IMR-90 (cell line): Measurements from ENCODE around the gene FAM124A. TPM values are rescaled to one million over a fixed set of nuclear protein-coding genes. Genes with fewer than 3 reads are reported as not detected.

Experiments used
- ATAC-seq: fragments of 200-7000 bp; cut with Tn5 transposase; 2 replicates; pipeline ENCODE4 v1.9.1; 2020; ENCODE audit warnings: low read depth, mild to moderate bottlenecking, moderate library complexity
- BruUV-seq: library from RNA; stranded (reverse); fragments of 400-500 nt; replicated peaks from 2 replicates; lab custom pipeline; 2021; lab: Mats Ljungman, UMichigan
- CTCF ChIA-PET: fragments of 300-600 bp; formaldehyde crosslinking; extraction: SDS; loops from one replicate; lab custom pipeline; 2021; ENCODE audit warnings: antibody characterized with exemption; lab: Yijun Ruan, JAX
- POLR2A ChIA-PET: fragments of 300-600 bp; sonication (Branson Sonifier 250); formaldehyde crosslinking; loops from one replicate; lab custom pipeline; 2022; ENCODE audit warnings: antibody characterized with exemption; ENCODE audit not compliant: unreplicated experiment; lab: Charles Lee
- DNase-seq: peaks from one replicate; pipeline ENCODE4 v3.0.0; 2013
- H2AFZ ChIP-seq: replicated peaks from 2 replicates; pipeline ENCODE3; 2013; ENCODE audit warnings: low read length, mild to moderate bottlenecking; ENCODE audit not compliant: poor library complexity
- H2AK5ac ChIP-seq: 2 replicates; pipeline ENCODE4 v1.6.1; 2013; ENCODE audit warnings: low read depth, low read length, inconsistent platforms
- H2AK9ac ChIP-seq: replicated peaks from 2 replicates; pipeline ENCODE3; 2013; ENCODE audit warnings: mild to moderate bottlenecking, low read depth, low read length, moderate library complexity; ENCODE audit not compliant: poor library complexity
- H2BK120ac ChIP-seq: 2 replicates; pipeline ENCODE4 v1.6.1; 2013; ENCODE audit warnings: low read depth, low read length, inconsistent platforms
- H2BK15ac ChIP-seq: 3 replicates; pipeline ENCODE4 v1.6.1; 2013; ENCODE audit warnings: low read depth, low read length, inconsistent platforms
- H2BK20ac ChIP-seq: 2 replicates; pipeline ENCODE4 v1.6.1; 2013; ENCODE audit warnings: low read depth, mild to moderate bottlenecking, inconsistent platforms, low read length, moderate library complexity
- H2BK5ac ChIP-seq: 2 replicates; pipeline ENCODE4 v1.6.1; 2013; ENCODE audit warnings: mild to moderate bottlenecking, low read depth, low read length, inconsistent platforms; ENCODE audit not compliant: poor library complexity, severe bottlenecking
- H3K14ac ChIP-seq: replicated peaks from 2 replicates; pipeline ENCODE4 v1.6.1; 2013; ENCODE audit warnings: low read depth, low read length, inconsistent platforms
- H3K18ac ChIP-seq: 2 replicates; pipeline ENCODE4 v1.6.1; 2013; ENCODE audit warnings: low read depth, low read length, control low read depth
- H3K23ac ChIP-seq: 2 replicates; pipeline ENCODE4 v1.6.1; 2013; ENCODE audit warnings: low read depth, low read length, inconsistent platforms
- H3K27ac ChIP-seq: 2 replicates; pipeline ENCODE4 v1.5.1; 2013; ENCODE audit warnings: mild to moderate bottlenecking, control low read depth, low read length; ENCODE audit not compliant: insufficient read depth
- H3K27me3 ChIP-seq: 2 replicates; pipeline ENCODE4 v1.6.1; 2013; ENCODE audit warnings: low read length; ENCODE audit not compliant: control insufficient read depth, insufficient read depth
- H3K36me3 ChIP-seq: 2 replicates; pipeline ENCODE4 v1.6.1; 2013; ENCODE audit warnings: low read length, mixed read lengths; ENCODE audit not compliant: control insufficient read depth, insufficient read depth
- H3K4ac ChIP-seq: 2 replicates; pipeline ENCODE4 v1.6.1; 2013; ENCODE audit warnings: low read depth, low read length, inconsistent platforms
- H3K4me1 ChIP-seq: 2 replicates; pipeline ENCODE4 v1.6.1; 2013; ENCODE audit warnings: low read length, mixed read lengths; ENCODE audit not compliant: control insufficient read depth, insufficient read depth
- H3K4me2 ChIP-seq: 2 replicates; pipeline ENCODE4 v1.6.1; 2013; ENCODE audit warnings: low read depth, mild to moderate bottlenecking, control low read depth, low read length, moderate library complexity
- H3K4me3 ChIP-seq: 2 replicates; pipeline ENCODE4 v1.5.1; 2013; ENCODE audit warnings: low read depth, mild to moderate bottlenecking, control low read depth, low read length, moderate library complexity; ENCODE audit not compliant: insufficient read depth
- H3K56ac ChIP-seq: 2 replicates; pipeline ENCODE4 v1.6.1; 2013; ENCODE audit warnings: low read length, inconsistent platforms; ENCODE audit not compliant: insufficient read depth; ENCODE audit errors: extremely low read depth
- H3K79me1 ChIP-seq, 2 experiments: 2 replicates each; pipeline ENCODE4 v1.6.1; 2013; ENCODE audit warnings: low read length in 2 of 2, inconsistent platforms in 1 of 2, low read depth in 1 of 2
- H3K9ac ChIP-seq: 2 replicates; pipeline ENCODE4 v1.6.1; 2013; ENCODE audit warnings: low read depth, low read length, control low read depth
- H3K9me1 ChIP-seq: 2 replicates; pipeline ENCODE4 v1.6.1; 2013; ENCODE audit warnings: low read length, inconsistent platforms; ENCODE audit not compliant: insufficient read depth
- H3K9me3 ChIP-seq: 2 replicates; pipeline ENCODE4 v1.6.1; 2013; ENCODE audit warnings: low read length; ENCODE audit not compliant: control insufficient read depth, insufficient read depth
- H4K20me1 ChIP-seq: 2 replicates; pipeline ENCODE4 v1.6.1; 2013; ENCODE audit warnings: low read length, inconsistent platforms; ENCODE audit not compliant: insufficient read depth
- H4K5ac ChIP-seq: 2 replicates; pipeline ENCODE4 v1.6.1; 2013; ENCODE audit warnings: mild to moderate bottlenecking, low read depth, low read length, control low read depth
- H4K8ac ChIP-seq, 2 experiments: 2 replicates each; pipeline ENCODE4 v1.6.1; 2013; ENCODE audit warnings: low read depth in 2 of 2, low read length in 2 of 2, control low read depth in 1 of 2, inconsistent platforms in 1 of 2
- H4K91ac ChIP-seq: 2 replicates; pipeline ENCODE4 v1.6.1; 2013; ENCODE audit warnings: low read depth, low read length, inconsistent platforms; ENCODE audit not compliant: insufficient read depth
- BHLHE40 ChIP-seq: fragments of 150-350 bp; IDR thresholded peaks from 2 replicates; pipeline ENCODE4 v1.6.1; 2016; ENCODE audit warnings: mild to moderate bottlenecking, low read depth, low read length
- CEBPB ChIP-seq: IDR thresholded peaks from 2 replicates; pipeline ENCODE4 v1.6.1; 2012; ENCODE audit warnings: low read depth, low read length, improper control_type of control experiment
- CHD1 ChIP-seq: IDR thresholded peaks from 2 replicates; pipeline ENCODE4 v1.6.1; 2012; ENCODE audit warnings: low read depth, low read length, improper control_type of control experiment
- FOS ChIP-seq: fragments of 150-350 bp; IDR thresholded peaks from 2 replicates; pipeline ENCODE4 v1.6.1; 2016; ENCODE audit warnings: low read depth, low read length
- MAFK ChIP-seq: IDR thresholded peaks from 2 replicates; pipeline ENCODE4 v1.6.1; 2012; ENCODE audit warnings: low read depth, low read length, improper control_type of control experiment
- NFE2L2 ChIP-seq: fragments of 150-350 bp; IDR thresholded peaks from 2 replicates; pipeline ENCODE4 v1.6.1; 2016; ENCODE audit warnings: low read depth, mild to moderate bottlenecking, low read length
- POLR2A ChIP-seq: IDR thresholded peaks from 2 replicates; pipeline ENCODE4 v1.6.1; 2012; ENCODE audit warnings: mild to moderate bottlenecking, low read depth, low read length
- RAD21 ChIP-seq: IDR thresholded peaks from 2 replicates; pipeline ENCODE4 v1.6.1; 2012; ENCODE audit warnings: low read length, improper control_type of control experiment
- USF2 ChIP-seq: fragments of 150-350 bp; IDR thresholded peaks from 2 replicates; pipeline ENCODE4 v1.6.1; 2017; ENCODE audit warnings: mild to moderate bottlenecking, antibody characterized with exemption, low read length, low read depth
- dilution Hi-C: fragments of 300-500 bp; cut with HindIII; formaldehyde crosslinking; loops from one replicate; pipeline ENCODE4 v1.14.3; 2018; ENCODE audit warnings: low sequenced_read_pairs; ENCODE audit not compliant: unreplicated experiment
- in situ Hi-C: fragments of 300-500 bp; cut with MboI; formaldehyde crosslinking; loops from 3 replicates; pipeline ENCODE4 v1.14.3; 2019; ENCODE audit warnings: low sequenced_read_pairs, inconsistent platforms, mixed read lengths
- intact Hi-C: fragments of 100-400 bp; cut with micrococcal nuclease; formaldehyde crosslinking; loops from 2 replicates; pipeline ENCODE4 v1.10.0; 2022
- microRNA-seq, 2 experiments: library from miRNA; stranded (forward) in 1 of 2; unstranded in 1 of 2; fragments of 10-50 nt in 1 of 2; fragments of <30 nt in 1 of 2; gene quantifications in 1 of 2; microRNA quantifications in 1 of 2; one replicate each; pipeline versions ENCODE3 to v1.1.0; 2013 to 2020; ENCODE audit not compliant: insufficient read depth in 1 of 2, insufficient read length in 1 of 2, unreplicated experiment in 1 of 2
- polyA plus RNA-seq, 3 experiments: library from polyadenylated mRNA; depleted of rRNA; stranded (reverse); fragments of >200 nt; gene quantifications; 2 replicates each; pipeline ENCODE4 v1.2.3, GENCODE V29; 2012; ENCODE audit warnings: low replicate concordance in 1 of 3
- small RNA-seq, 5 experiments: library from RNA; depleted of rRNA; stranded (forward); fragments of <200 nt; gene quantifications; one replicate each; pipeline ENCODE3, GENCODE V24; 2012
- total RNA-seq: library from RNA; depleted of rRNA; stranded (reverse); fragments of >200 nt; gene quantifications from 2 replicates; pipeline ENCODE4 v1.2.3, GENCODE V29; 2012; rRNA removed

Gene FAM124A
- total and polyA plus RNA-seq, 2 of the 4 experiments (the other 2 are of a cell fraction): 0.03 TPM; not detected in 1

- no peak overlapping the region for H3K9ac ChIP-seq
- no peaks in the 10 kb centered on the region for H3K4me1 ChIP-seq
- no peak overlapping the region for H2BK20ac ChIP-seq
- DNase-seq (no peak), ATAC-seq (no peak)
- H4K91ac ChIP-seq: no peak overlapping the region
- no peak overlapping the region for H3K4me2 ChIP-seq
- H3K36me3 ChIP-seq: no peaks in the 10 kb centered on the region
- H3K9me1 ChIP-seq: no peaks in the 10 kb centered on the region
- ChIA-PET POLR2A (no interaction called here), CTCF (no interaction called here)
- H3K18ac ChIP-seq: no peak overlapping the region
- TF ChIP-seq POLR2A: no peak
- no peak for TF ChIP-seq RAD21
- no peak for TF ChIP-seq NFE2L2
- TF ChIP-seq MAFK: no peak
- TF ChIP-seq CHD1: no peak
- TF ChIP-seq FOS: no peak
- no peak for TF ChIP-seq USF2
- no peak for TF ChIP-seq BHLHE40
- TF ChIP-seq CEBPB: no peak
- no peak overlapping the region for H4K5ac ChIP-seq
- no TSS peak for BruUV-seq
- no peaks in the 10 kb centered on the region for H3K79me1 ChIP-seq
- no peak overlapping the region for H2AK9ac ChIP-seq
- in situ Hi-C loops: no loop called here
- H3K4ac ChIP-seq: no peak overlapping the region
- H4K20me1 ChIP-seq: no peaks in the 10 kb centered on the region; the same call in 1 of the 2 replicates
- H2BK15ac ChIP-seq: no peak overlapping the region
- intact Hi-C loops: no loop called here
- H3K27ac ChIP-seq: no peak overlapping the region
- no peak overlapping the region for H2BK120ac ChIP-seq
- H2AK5ac ChIP-seq: no peak overlapping the region
- no peak overlapping the region for H2BK5ac ChIP-seq
- dilution Hi-C loops: no loop called here
- no peak overlapping the region for H3K56ac ChIP-seq
- H3K4me3 ChIP-seq: no peak overlapping the region
- H2AFZ ChIP-seq: no peak overlapping the region
- no peak overlapping the region for H4K8ac ChIP-seq
- no peak overlapping the region for H3K23ac ChIP-seq
- peaks cover 3% of the 10 kb centered on the region; the same call in 1 of the 2 replicates for H3K27me3 ChIP-seq
- no peak overlapping the region for H3K14ac ChIP-seq
- H3K9me3 ChIP-seq: no peaks in the 10 kb centered on the region
Measured at GRCh38 chr13:51333826-51334225, 111.6 kb downstream of the FAM124A start.

Small RNA genes within 50 kb of the gene (microRNA-seq; reads per million reads assigned to microRNA genes)
- gene PRELID3BP2 (ENCODE audit: insufficient read depth, insufficient read length): not detected

Small RNA genes within 50 kb of the gene (small RNA-seq; reads per million reads assigned to genes)
- gene PRELID3BP2: 0 reads per million in 5 experiments

Other genes with a start within 250 kb of the FAM124A start
- gene C13orf42, start 111.1 kb upstream of the FAM124A start, total RNA-seq: not detected in 2 replicates
- not detected in 2 replicates for gene C13orf42, start 111.1 kb upstream of the FAM124A start, polyA plus RNA-seq (2012; rRNA removed)
- not detected in 2 replicates for gene SERPINE3, start 117.3 kb downstream of the FAM124A start, total RNA-seq
- not detected in 2 replicates for gene SERPINE3, start 117.3 kb downstream of the FAM124A start, polyA plus RNA-seq (2012; rRNA removed)
- 42.3 and 43.0 TPM in 2 replicates for gene INTS6, start 230.6 kb downstream of the FAM124A start, total RNA-seq
- gene INTS6, start 230.6 kb downstream of the FAM124A start, polyA plus RNA-seq (2012; rRNA removed): 12.3 and 12.9 TPM in 2 replicates